HepG2 (cell line): ENCODE results near the gene ARHGAP12. TPM values are rescaled to one million over a fixed set of nuclear protein-coding genes. Genes with fewer than 3 reads are reported as not detected.

ENCODE experiments used
- ATAC-seq: fragments of 200-7000 bp; cut with Tn5 transposase; 3 replicates; pipeline ENCODE4 v1.9.1; 2020; ENCODE audit warnings: mild to moderate bottlenecking, moderate library complexity
- BruUV-seq: library from RNA; stranded (reverse); fragments of 400-500 nt; replicated peaks from 2 replicates; lab custom pipeline; 2021; lab: Mats Ljungman, UMichigan
- CTCF ChIA-PET: fragments of 300-600 bp; formaldehyde crosslinking; extraction: SDS; loops from one replicate; lab custom pipeline; 2021; ENCODE audit warnings: low total read pairs, inconsistent platforms, low intra/inter-chr PET ratio; lab: Yijun Ruan, JAX
- POLR2A ChIA-PET: fragments of 350-600 bp; sonication (Branson Sonifier 250); formaldehyde crosslinking; loops from one replicate; lab custom pipeline; 2020; ENCODE audit warnings: antibody characterized with exemption, inconsistent platforms; lab: Yijun Ruan, JAX
- DNase-seq: peaks from one replicate; pipeline ENCODE4 v3.0.0-alpha.2; 2015; ENCODE audit warnings: low spot score
- FAIRE-seq: peaks from 3 replicates; lab custom pipeline; 2011; peaks lifted over from hg19 to GRCh38; lab: Jason Lieb, UNC
- H2AFZ ChIP-seq: one replicate; pipeline ENCODE4 v1.6.1; 2011; ENCODE audit warnings: low read length, inconsistent platforms
- H3K27ac ChIP-seq: fragments of 300-600 bp; 3 replicates; pipeline ENCODE4 v1.8.0; 2011; ENCODE audit warnings: mixed run types, mild to moderate bottlenecking, mixed read lengths, low read length, inconsistent platforms; ENCODE audit not compliant: insufficient read depth; ENCODE audit errors: extremely low read length
- H3K27me3 ChIP-seq, 2 experiments: fragments of 200-600 bp in 1 of 2; 2 replicates in 1 of 2; 3 replicates in 1 of 2; pipeline versions ENCODE4 v1.6.0 to v1.8.0; 2011; ENCODE audit warnings: low read length in 2 of 2, mild to moderate bottlenecking in 2 of 2, moderate library complexity in 2 of 2, inconsistent platforms in 1 of 2; ENCODE audit not compliant: insufficient read depth in 2 of 2, control insufficient read depth in 1 of 2
- H3K36me3 ChIP-seq, 2 experiments: fragments of 200-600 bp in 1 of 2; replicated peaks in 1 of 2; 2 replicates in 1 of 2; 3 replicates in 1 of 2; pipeline versions ENCODE4 v1.5.1 to v1.8.0; 2011; ENCODE audit warnings: low read length in 2 of 2, inconsistent platforms in 1 of 2; ENCODE audit not compliant: insufficient read depth in 2 of 2, control insufficient read depth in 1 of 2
- H3K4me1 ChIP-seq: 2 replicates; pipeline ENCODE4 v1.5.1; 2012; ENCODE audit warnings: low read length, inconsistent platforms; ENCODE audit not compliant: insufficient read depth
- H3K4me2 ChIP-seq: 2 replicates; pipeline ENCODE4 v1.6.0; 2011; ENCODE audit warnings: low read depth, low read length, inconsistent platforms
- H3K4me3 ChIP-seq, 3 experiments: fragments of 200-600 bp in 1 of 3; sonication (generic), shearing (Covaris generic) in 1 of 3; replicated peaks in 1 of 3; 2 replicates each; pipeline ENCODE4 v1.5.1; 2011 to 2016; ENCODE audit warnings: low read length in 3 of 3, inconsistent platforms in 2 of 3, low read depth in 2 of 3, mild to moderate bottlenecking in 2 of 3, control low read depth in 1 of 3, mixed read lengths in 1 of 3; ENCODE audit not compliant: insufficient read depth in 1 of 3
- H3K79me2 ChIP-seq: one replicate; pipeline ENCODE4 v1.6.1; 2011; ENCODE audit warnings: low read length, inconsistent platforms; ENCODE audit not compliant: insufficient read depth
- H3K9ac ChIP-seq: 2 replicates; pipeline ENCODE4 v1.6.0; 2011; ENCODE audit warnings: mild to moderate bottlenecking, low read depth, low read length, inconsistent platforms; ENCODE audit not compliant: insufficient read depth
- H3K9me3 ChIP-seq: 2 replicates; pipeline ENCODE4 v1.5.1; 2012; ENCODE audit warnings: mild to moderate bottlenecking, low read length
- H4K20me1 ChIP-seq: 2 replicates; pipeline ENCODE4 v1.6.0; 2011; ENCODE audit warnings: inconsistent platforms, mild to moderate bottlenecking, low read length, moderate library complexity; ENCODE audit not compliant: insufficient read depth
- HNRNPUL1 ChIP-seq: fragments of 200-400 bp; formaldehyde crosslinking; IDR thresholded peaks from 2 replicates; pipeline ENCODE4 v1.6.1; 2017; ENCODE audit warnings: low read depth, mild to moderate bottlenecking, low read length, moderate library complexity
- JDP2 ChIP-seq: sonication (generic); formaldehyde crosslinking; IDR thresholded peaks from 2 replicates; pipeline ENCODE4 v1.8.1; 2022; ENCODE audit warnings: missing genetic modification reagents, borderline replicate concordance
- SAP130 ChIP-seq: IDR thresholded peaks from 2 replicates; pipeline ENCODE4 v1.6.1; 2016; ENCODE audit warnings: low read depth
- WIZ ChIP-seq: sonication (generic); formaldehyde crosslinking; IDR thresholded peaks from 2 replicates; pipeline ENCODE4 v1.5.1; 2020; ENCODE audit warnings: mild to moderate bottlenecking, missing genetic modification reagents
- ZNF362 ChIP-seq: sonication (generic); formaldehyde crosslinking; IDR thresholded peaks from 2 replicates; pipeline ENCODE4 v1.4.0; 2020; ENCODE audit warnings: missing genetic modification reagents, mild to moderate bottlenecking, borderline replicate concordance
- ZNF512B ChIP-seq: sonication (generic); formaldehyde crosslinking; IDR thresholded peaks from 2 replicates; pipeline ENCODE4 v1.5.1; 2020; ENCODE audit warnings: missing genetic modification reagents, mild to moderate bottlenecking, borderline replicate concordance
- ZNF644 ChIP-seq: IDR thresholded peaks from 2 replicates; pipeline ENCODE4 v1.6.1; 2016; ENCODE audit warnings: low read depth
- WGBS: methylation state at CpG from one replicate; pipeline ENCODE4 v1.1.6; 2017; ENCODE audit warnings: low lambda C conversion rate; 5-methylcytosine and 5-hydroxymethylcytosine counted together
- in situ Hi-C: cut with HindIII; loops from 2 replicates; pipeline ENCODE4 v1.10.0; 2017; ENCODE audit warnings: low pct_unique_long_range_greater_than_20kb; ENCODE audit not compliant: extremely low pct_ligation_motif_present
- intact Hi-C: fragments of 100-400 bp; cut with micrococcal nuclease; formaldehyde crosslinking; loops from one replicate; pipeline ENCODE4 v1.10.0; 2022; ENCODE audit not compliant: unreplicated experiment
- polyA plus RNA-seq, 8 experiments: library from polyadenylated mRNA; depleted of rRNA in 3 of 8; stranded (reverse) in 7 of 8; unstranded in 1 of 8; fragments of >200 nt; fragmentation: Illumina TruSeq in 4 of 8; extraction: Trizol in 4 of 8; gene quantifications; 2 replicates each; pipeline versions ENCODE4 v1.2.1 to v1.2.3, GENCODE V29; 2011 to 2016; ENCODE audit warnings: low read depth in 4 of 8, missing spikeins in 1 of 8, mixed read lengths in 1 of 8; ENCODE audit not compliant: insufficient read depth in 1 of 8
- total RNA-seq, 5 experiments: library from RNA; depleted of rRNA; stranded (reverse); fragments of >200 nt; fragmentation: Illumina TruSeq; extraction: Trizol; gene quantifications; 2 replicates each; pipeline ENCODE4 v1.2.3, GENCODE V29; 2016; ENCODE audit warnings: low read depth in 1 of 5

Gene ARHGAP12
- total and polyA plus RNA-seq, 2 of the 13 experiments (the other 11 are each of a cell fraction or from before 2014, with no cell fraction given), result 25.0 to 54.6 TPM

DNA sequence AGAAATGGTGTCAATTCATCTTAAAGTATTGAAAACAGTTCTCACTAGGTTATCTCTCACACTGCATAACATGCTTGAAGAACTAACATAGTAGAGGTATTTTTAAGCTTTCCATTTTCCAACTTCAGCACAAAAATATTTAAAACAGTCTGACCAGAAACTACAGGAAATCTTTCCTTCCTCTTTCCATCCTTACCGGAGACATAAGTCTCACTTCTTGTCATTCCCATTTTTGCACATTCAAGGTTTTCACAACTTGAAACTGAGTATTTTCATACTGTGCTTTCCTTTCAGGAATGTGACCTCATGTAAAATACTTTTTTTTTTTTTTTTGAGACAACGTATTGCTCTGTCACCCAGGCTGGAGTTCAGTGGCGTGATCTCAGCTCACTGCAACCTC is 45.2 kb downstream of the ARHGAP12 start:
- no TSS peak for BruUV-seq
- H3K4me2 ChIP-seq, result no peak overlapping the region
- H3K27me3 ChIP-seq, result no peaks in the 10 kb centered on the region
- H3K27ac ChIP-seq, result peak overlapping the region; percentile 11
- ChIA-PET CTCF (no interaction called here), POLR2A (interaction anchor here (0.7 kb wide), 1 partner anchor 78 kb away, joined by 3 read pairs; no protein-coding TSS in a partner anchor)
- no peak overlapping the region for H3K9ac ChIP-seq
- peaks cover 4% of the 10 kb centered on the region for H4K20me1 ChIP-seq
- peaks cover 0 to 8% of the 10 kb centered on the region in 2 experiments; a peak in 1 of 5 replicates for H3K36me3 ChIP-seq
- no peak for ATAC-seq
- no peaks in the 10 kb centered on the region for H3K9me3 ChIP-seq
- no peak for DNase-seq
- H3K4me1 ChIP-seq, result peaks cover 81% of the 10 kb centered on the region
- intact Hi-C loops (loop anchor here (5.0 kb wide), 1 partner anchor 44 kb away; the partner anchor contains the start of gene ARHGAP12), in situ Hi-C loops (no loop called here)
- no peak for FAIRE-seq
- 70% methylated on average over 3 of the region's 3 CpGs for WGBS
- TF ChIP-seq JDP2 (no peak), WIZ (CRISPR knock-in tag) (no peak), HNRNPUL1 (no peak), SAP130 (0 out of 2 replicates have a peak, but pooled peaks have one; percentile 12), ZNF362 (peak; percentile 14; the same call in 1 of the 2 replicates)
- H3K79me2 ChIP-seq, result peaks cover 86% of the 10 kb centered on the region
- H3K4me3 ChIP-seq, result no peak overlapping the region
- H2AFZ ChIP-seq, result no peak overlapping the region

DNA sequence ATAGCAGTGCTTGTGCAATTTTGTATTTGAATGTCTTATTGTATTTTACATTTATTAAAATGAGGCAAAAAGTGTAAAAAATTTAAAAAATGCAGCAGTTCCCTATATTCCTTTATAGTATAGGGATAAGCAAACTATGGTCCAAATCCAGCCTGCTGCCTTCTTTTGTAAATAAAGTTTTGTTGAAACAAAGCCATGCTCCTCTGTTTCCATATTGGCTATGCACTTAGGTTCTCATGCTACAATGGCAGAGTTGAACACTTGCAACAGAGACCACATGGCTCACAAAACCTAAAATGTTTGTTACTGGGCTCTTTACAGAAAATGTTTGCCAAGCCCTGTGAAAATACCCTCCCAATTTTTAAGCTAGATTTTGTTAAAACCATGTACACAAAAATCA is 50.1 kb downstream of the ARHGAP12 start:
- POLR2A ChIA-PET, result no interaction called here
- no peaks in the 10 kb centered on the region; the same call in 1 of the 2 replicates for H4K20me1 ChIP-seq
- no peak for ATAC-seq
- TF ChIP-seq ZNF512B (no peak), ZNF644 (CRISPR knock-in tag) (peak; percentile 86)

More for the DNA sequence above, 50.1 kb downstream of the ARHGAP12 start:
- no peaks in the 10 kb centered on the region for H3K27me3 ChIP-seq
- CTCF ChIA-PET, result no interaction called here
- no peak overlapping the region for H3K4me3 ChIP-seq
- H3K4me1 ChIP-seq, result peaks cover 44% of the 10 kb centered on the region
- no peaks in the 10 kb centered on the region for H3K36me3 ChIP-seq
- H2AFZ ChIP-seq, result no peak overlapping the region
- BruUV-seq, result no TSS peak
- no peak overlapping the region for H3K27ac ChIP-seq
- intact Hi-C loops (no loop called here), in situ Hi-C loops (no loop called here)
- no peak overlapping the region for H3K9ac ChIP-seq
- no peak for FAIRE-seq
- DNase-seq, result no peak
- no peaks in the 10 kb centered on the region for H3K9me3 ChIP-seq
- peaks cover 82% of the 10 kb centered on the region for H3K79me2 ChIP-seq
- H3K4me2 ChIP-seq, result no peak overlapping the region
